ENCODE results near the gene TNFRSF14.
A peak's percentile ranks its signal among the peaks of the same experiment; 100 is the strongest.
"Not testable (repeated sequence)": the region's sequence is repeated elsewhere in the genome, so short reads cannot be mapped to it uniquely, and the experiment has no call there.

TNFRSF14 gene

DNA sequence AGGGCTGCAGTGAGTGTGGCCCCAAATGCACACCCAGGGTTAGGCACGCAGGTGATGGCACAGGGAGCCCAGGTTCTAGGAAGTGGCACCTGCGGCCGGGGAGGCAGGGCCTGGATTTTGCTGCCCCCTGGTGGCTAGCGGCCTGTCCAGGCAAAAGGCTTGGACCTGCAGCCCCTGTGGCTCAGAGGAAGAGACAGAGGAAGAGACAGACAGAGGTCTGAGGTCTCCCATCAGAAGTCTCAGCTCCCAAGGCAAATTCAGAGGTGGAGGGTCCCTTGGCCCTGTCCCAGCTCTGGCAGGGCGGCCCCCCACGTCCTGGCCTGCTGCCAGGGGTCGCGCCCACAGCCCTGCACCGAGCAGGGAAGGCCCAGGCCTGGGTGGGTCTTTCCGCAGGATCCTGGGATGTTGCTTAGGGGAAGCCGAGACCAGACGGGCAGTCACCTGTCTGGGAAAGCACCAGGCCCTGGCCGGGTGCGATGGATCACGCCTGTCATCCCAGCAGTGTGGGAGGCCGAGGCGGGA lies 8.0 kb upstream of the TNFRSF14 start:
- no peak for TF ChIP-seq POLR2A (IDR thresholded peaks at IDR 0.05; ENCODE audit: low read depth, low read length)
- DNase-seq (ENCODE audit: insufficient read length, low spot score) (peak; percentile 78), FAIRE-seq (no peak)

GRCh38 chr1:2549367-2550029 lies 6.7 kb upstream of the TNFRSF14 start:
- DNase-seq (ENCODE audit: insufficient read length, low spot score); FAIRE-seq: not testable (repeated sequence)

DNA sequence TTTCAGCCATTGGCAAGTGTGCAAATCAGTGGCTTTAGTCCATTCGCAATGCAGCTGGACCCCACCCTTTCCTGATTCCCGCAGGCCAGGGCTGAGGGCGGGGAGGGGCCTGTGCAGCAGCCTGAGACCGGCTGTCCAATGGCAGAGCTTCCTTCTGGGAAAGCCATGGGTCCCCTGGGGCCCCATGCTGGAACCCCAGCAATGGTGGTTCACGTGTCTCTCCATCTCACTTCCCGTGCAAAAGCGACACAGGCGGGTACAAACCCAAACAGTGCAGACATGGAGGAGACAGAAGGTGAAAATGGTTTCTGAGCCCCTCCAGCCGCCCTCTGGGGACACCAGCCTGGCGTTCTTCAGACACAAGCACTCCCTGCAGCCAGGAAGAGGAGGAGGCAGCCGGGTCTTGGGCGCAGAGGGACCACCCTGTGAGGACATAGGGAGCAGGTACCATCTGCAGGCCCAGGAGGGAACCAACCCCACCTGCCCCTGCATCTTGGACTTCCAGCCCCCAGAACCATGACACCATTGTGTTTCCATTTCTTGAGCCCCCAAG lies 5.8 kb upstream of the TNFRSF14 start:
- FAIRE-seq, result not testable (repeated sequence)

GRCh38 chr1:2551544-2551943 lies 4.6 kb upstream of the TNFRSF14 start:
- FAIRE-seq; DNase-seq (ENCODE audit: insufficient read length, low spot score): not testable (repeated sequence)

More for the DNA sequence above, 5.8 kb upstream of the TNFRSF14 start:
- DNase-seq (ENCODE audit: insufficient read length, low spot score), result not testable (repeated sequence)

DNA sequence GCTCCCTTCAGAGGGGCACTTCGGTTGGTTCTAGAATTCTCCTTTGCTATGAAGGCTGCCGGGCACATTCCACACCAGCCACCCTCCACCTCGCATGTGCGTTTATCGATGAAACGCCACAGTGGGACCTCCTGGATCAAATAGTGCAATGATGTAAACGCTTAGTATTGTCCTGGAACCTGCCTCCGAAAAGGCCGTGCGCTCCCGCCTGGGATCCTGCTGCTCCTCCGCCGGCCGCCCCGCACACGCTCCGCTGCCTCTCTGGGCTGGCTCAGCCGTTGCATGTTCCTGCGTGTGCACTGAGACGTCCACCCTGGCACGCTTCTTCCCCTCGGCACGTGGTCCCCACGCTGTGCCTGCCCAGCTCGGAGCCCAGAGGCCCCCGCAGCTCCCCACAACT lies 4.0 kb upstream of the TNFRSF14 start:
- no peak for TF ChIP-seq POLR2A (IDR thresholded peaks at IDR 0.05; ENCODE audit: low read depth, low read length)
- DNase-seq (ENCODE audit: insufficient read length, low spot score) (no peak), FAIRE-seq (no peak)

DNA sequence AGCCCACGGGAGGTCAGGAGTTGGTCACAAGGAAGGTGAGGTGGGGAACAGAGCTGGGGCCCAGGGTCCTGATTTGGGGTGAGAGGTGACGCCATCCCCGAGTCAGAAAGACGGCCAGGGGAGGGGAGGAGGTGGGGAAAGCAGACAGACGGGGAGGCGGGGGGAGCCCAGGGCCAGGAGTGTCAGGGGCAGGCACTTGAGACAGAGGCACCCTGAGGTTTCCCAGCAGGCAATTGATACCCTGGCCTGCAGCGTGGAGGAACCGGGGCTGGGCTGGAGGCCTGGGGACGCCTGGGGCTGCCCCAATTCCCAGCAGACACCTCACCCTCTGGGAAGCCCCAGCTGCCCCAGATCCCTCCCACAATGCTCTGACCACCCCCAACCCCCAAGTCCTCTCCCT lies 3.1 kb upstream of the TNFRSF14 start:
- not testable (repeated sequence) for FAIRE-seq; DNase-seq (ENCODE audit: insufficient read length, low spot score)

DNA sequence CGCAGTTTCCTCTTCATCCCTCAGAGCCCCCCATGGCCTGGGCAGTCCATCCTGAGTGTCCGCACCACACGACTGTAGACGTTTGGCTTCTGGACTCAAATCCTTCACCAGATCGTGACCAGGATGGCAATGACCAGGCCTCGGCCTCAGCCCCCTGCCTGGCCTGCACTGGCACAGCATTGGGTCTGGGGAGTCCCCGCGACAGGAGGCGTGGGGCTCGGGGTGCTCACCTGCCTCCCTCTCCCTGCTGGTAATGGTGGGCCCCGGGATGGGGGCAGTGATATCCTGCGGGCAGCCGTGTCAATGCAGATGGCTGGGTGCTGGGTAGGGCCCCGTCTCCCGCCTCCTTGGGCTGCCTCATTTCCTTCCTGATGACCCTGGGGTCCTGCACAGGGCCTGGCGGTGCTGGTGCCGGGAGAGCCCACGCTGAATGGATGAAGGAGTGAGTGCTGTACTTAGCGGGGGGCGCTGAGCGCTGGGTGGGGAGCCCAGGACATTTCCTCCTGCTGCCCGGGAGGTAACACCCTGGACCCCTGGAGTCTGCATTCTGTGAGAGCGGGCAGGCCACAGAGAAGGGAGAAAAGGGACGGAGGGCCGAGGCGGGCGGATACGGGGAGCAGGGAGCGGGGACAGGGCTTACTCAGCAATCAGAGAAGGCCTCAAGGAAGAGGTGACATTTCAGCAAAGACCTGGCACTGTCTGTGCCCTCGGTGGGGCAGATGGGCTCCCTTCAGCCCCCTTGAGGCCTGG lies 2.1 kb upstream of the TNFRSF14 start:
- DNase-seq (ENCODE audit: insufficient read length, low spot score), result no peak
- no peak for FAIRE-seq
- no peak for TF ChIP-seq POLR2A (IDR thresholded peaks at IDR 0.05; ENCODE audit: low read depth, low read length)

DNA sequence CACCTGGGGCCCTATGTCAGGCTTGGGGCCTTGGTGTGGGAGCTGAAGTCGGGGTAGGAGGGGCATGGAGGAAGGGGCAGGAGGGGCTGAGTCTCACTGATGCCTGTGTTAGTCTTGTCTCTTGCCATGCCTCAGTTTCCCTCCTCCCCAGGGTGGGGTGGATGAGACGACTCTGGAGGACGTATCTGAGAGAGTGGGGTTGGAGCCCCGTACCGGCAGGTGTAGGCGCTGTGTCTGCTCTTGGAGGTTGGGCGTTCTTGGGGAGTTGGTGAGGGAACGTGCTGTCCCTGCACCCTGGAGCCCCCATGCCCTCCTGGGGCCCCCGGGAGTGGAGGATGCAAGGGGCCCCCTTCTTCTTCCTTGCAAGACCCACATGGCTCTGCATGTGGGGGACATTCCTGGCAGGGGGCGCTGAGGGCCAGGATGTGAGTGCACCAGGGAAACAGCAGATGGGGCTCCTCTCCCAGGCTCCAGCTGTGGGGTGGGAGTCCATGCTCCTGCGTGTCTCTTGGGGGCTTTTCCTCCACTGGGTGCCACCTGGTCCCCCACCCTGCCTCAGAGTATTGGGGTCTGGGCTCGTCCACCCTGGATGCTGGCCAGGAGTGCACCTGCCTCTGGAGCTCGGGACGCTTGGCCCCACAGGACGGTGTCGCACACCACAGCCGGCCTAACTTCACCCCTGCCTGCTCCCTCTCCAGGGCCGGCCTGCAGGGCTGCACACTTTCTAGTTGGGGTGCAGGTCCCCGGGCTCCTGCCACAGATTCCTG lies 1.4 kb upstream of the TNFRSF14 start:
- no peak for TF ChIP-seq POLR2A (IDR thresholded peaks at IDR 0.05; ENCODE audit: low read depth, low read length)
- FAIRE-seq (no peak), DNase-seq (ENCODE audit: insufficient read length, low spot score) (no peak)

DNA sequence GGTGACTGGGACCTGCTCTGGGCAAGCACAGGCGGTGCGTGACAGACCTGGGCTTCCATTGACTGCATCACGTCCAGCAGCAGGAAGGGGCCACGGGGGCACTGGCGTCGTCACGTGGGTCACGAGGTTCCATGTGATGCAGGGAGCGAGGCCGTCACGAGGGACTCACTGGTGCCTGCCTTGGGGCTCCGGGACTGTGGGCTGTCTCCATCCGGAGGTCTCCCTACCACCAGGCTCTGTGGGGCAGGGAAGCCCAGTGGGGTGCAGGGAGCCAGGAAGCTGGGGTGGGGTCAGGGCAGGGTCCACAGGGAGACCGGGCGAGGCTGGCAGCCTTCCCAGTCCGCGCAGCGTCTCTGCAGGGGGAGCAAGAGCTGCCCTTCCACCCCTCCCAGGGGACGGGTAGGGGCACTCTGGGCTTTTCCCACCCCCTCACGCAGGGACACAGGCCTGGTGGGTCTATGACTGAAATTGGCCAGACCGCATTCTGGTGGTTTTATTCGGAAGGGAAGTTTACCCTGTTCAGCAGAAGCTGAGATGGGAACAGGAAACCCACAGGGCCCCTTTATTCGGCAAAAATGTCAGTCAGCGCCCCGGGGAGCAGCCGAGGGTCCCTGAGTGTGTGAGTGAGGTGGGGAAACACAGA lies 416 bp upstream of the TNFRSF14 start:
- DNase-seq (ENCODE audit: insufficient read length, low spot score) (no peak), FAIRE-seq (no peak)
- TF ChIP-seq POLR2A (IDR thresholded peaks at IDR 0.05; ENCODE audit: low read depth, low read length), result no peak

GRCh38 chr1:2556678-2557481 lies 709 bp downstream of the TNFRSF14 start:
- DNase-seq (ENCODE audit: insufficient read length, low spot score), result no peak
- TF ChIP-seq POLR2A (IDR thresholded peaks at IDR 0.05; ENCODE audit: low read depth, low read length), result no peak

DNA sequence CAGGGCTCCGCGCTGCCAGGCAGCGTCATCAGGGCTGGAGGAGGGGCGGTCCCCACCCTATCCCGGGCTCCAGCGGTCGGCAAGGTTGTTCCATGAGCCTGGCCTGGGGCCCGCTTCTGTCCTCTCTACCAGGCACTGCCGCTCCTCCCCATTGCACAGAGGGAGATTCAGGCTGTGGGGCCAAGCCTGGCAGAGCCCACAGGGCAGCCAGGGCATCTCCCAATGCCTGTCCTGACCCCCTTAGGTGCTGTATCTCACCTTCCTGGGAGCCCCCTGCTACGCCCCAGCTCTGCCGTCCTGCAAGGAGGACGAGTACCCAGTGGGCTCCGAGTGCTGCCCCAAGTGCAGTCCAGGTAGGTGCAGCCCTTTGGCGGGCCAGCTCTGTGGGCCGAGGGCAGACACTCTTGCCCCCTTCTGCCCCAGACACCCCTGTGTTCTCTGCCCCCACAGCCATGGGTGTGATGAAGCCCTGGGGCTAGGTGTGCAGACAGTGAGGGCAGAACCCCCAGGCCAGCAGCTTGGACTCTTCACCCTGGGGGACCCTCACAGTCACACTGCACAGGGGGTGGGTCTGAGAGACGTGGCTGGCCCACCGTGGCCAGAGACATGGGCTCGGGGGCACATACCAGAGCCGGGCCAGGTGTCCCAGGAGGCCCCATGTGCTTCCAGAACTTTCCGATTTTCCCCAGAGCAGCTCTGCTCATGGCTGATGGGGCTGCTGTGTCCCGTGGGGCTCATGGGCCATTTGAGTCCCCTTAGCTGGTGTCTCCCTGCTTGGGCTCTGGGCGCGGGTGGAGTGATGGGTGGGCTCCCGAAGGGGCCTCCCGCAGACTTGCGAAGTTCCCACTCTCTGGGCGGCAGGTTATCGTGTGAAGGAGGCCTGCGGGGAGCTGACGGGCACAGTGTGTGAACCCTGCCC lies 1.6 kb downstream of the TNFRSF14 start:
- no peak for TF ChIP-seq POLR2A (IDR thresholded peaks at IDR 0.05; ENCODE audit: low read depth, low read length)
- DNase-seq (ENCODE audit: insufficient read length, low spot score) (no peak), FAIRE-seq (no peak)

More at GRCh38 chr1:2556678-2557481, 709 bp downstream of the TNFRSF14 start:
- no peak for FAIRE-seq

GRCh38 chr1:2558420-2558819 lies 2.2 kb downstream of the TNFRSF14 start:
- no peak for TF ChIP-seq POLR2A (IDR thresholded peaks at IDR 0.05; ENCODE audit: low read depth, low read length)
- FAIRE-seq (no peak), DNase-seq (ENCODE audit: insufficient read length, low spot score) (no peak)
